ENCODE measurements around the gene BUD31. TPM values are rescaled to one million over a fixed set of nuclear protein-coding genes. Genes with fewer than 3 reads are reported as not detected.

BUD31 gene
- total and polyA plus RNA-seq, 9 of the 15 experiments (the other 6 are each of a cell fraction or from before 2014, with no cell fraction given), result 105 to 342 (median 247) TPM

DNA sequence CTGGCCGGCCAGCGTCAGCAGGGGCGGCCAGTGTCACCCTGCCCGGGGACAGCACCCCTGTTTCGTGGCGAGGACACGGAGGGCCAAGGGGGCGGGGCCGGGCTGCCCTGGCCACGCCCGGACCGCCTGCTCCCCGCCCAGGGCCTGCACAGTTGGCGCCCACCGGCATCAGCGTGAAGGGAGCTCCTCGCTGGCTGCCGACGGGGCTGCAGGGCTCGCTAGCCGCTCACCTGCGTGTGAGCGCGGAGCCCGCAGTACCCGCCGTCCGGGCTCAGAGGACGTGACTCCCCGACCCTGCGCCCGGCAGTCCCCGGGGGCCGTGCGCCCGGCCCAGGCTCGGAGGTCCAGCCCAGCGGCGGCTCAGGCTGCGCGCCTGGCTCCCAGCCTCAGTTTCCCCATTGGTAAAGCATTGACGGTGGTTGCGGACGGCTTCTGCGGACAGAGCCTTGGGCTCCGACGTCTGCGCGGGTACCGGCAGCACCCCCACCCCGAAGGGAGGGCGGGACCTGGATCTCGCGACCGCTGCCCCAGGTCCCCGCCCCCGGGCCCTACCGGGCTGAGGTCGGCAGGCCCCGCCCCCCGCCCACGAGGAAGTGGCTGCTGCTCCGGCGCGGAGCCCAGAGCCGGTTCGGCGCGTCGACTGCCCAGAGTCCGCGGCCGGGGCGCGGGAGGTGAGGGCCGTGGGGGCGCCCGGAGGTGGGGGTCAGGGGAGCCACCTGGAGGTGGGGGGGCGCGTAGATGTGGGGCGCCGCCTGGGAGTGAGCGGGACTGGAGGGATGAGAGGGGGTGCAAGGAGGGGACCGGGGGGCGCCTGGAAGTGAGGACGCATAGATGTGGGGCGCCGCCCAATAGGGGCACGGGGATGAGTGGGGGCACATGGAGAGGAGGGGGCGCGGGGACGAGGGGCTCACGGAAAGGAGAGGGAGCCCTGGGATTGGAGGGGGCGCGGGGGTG, 34.4 kb upstream of the BUD31 start, which contains the start of gene ARPC1B (continued):
- TF ChIP-seq ELF1 (tag; IDR thresholded peaks at IDR 0.05) (peak; percentile 63; the same call in 1 of the 2 replicates), ETS2 (tag; IDR thresholded peaks at IDR 0.05; ENCODE audit: borderline replicate concordance, poor library complexity, severe bottlenecking) (no peak), ZNF124 (CRISPR knock-in tag; IDR thresholded peaks at IDR 0.05) (no peak), RBM22 (IDR thresholded peaks at IDR 0.05; ENCODE audit: low read depth, low read length, poor library complexity, severe bottlenecking) (peak; percentile 50), TAF1 (IDR thresholded peaks at IDR 0.05; ENCODE audit: control insufficient read depth, extremely low read depth, insufficient read depth, low read length, severe bottlenecking) (peak; percentile 93)
- TF ChIP-seq, protein P1, sequence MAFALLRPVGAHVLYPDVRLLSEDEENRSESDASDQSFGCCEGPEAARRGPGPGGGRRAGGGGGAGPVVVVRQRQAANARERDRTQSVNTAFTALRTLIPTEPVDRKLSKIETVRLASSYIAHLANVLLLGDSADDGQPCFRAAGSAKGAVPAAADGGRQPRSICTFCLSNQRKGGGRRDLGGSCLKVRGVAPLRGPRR (CRISPR knock-in tag; IDR thresholded peaks at IDR 0.05), result no peak
- TF ChIP-seq, protein P2, sequence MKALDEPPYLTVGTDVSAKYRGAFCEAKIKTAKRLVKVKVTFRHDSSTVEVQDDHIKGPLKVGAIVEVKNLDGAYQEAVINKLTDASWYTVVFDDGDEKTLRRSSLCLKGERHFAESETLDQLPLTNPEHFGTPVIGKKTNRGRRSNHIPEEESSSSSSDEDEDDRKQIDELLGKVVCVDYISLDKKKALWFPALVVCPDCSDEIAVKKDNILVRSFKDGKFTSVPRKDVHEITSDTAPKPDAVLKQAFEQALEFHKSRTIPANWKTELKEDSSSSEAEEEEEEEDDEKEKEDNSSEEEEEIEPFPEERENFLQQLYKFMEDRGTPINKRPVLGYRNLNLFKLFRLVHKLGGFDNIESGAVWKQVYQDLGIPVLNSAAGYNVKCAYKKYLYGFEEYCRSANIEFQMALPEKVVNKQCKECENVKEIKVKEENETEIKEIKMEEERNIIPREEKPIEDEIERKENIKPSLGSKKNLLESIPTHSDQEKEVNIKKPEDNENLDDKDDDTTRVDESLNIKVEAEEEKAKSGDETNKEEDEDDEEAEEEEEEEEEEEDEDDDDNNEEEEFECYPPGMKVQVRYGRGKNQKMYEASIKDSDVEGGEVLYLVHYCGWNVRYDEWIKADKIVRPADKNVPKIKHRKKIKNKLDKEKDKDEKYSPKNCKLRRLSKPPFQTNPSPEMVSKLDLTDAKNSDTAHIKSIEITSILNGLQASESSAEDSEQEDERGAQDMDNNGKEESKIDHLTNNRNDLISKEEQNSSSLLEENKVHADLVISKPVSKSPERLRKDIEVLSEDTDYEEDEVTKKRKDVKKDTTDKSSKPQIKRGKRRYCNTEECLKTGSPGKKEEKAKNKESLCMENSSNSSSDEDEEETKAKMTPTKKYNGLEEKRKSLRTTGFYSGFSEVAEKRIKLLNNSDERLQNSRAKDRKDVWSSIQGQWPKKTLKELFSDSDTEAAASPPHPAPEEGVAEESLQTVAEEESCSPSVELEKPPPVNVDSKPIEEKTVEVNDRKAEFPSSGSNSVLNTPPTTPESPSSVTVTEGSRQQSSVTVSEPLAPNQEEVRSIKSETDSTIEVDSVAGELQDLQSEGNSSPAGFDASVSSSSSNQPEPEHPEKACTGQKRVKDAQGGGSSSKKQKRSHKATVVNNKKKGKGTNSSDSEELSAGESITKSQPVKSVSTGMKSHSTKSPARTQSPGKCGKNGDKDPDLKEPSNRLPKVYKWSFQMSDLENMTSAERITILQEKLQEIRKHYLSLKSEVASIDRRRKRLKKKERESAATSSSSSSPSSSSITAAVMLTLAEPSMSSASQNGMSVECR (CRISPR knock-in tag; IDR thresholded peaks at IDR 0.05), result 0 out of 2 replicates have a peak, but pooled peaks have one; percentile 55
- TF ChIP-seq, protein P3, sequence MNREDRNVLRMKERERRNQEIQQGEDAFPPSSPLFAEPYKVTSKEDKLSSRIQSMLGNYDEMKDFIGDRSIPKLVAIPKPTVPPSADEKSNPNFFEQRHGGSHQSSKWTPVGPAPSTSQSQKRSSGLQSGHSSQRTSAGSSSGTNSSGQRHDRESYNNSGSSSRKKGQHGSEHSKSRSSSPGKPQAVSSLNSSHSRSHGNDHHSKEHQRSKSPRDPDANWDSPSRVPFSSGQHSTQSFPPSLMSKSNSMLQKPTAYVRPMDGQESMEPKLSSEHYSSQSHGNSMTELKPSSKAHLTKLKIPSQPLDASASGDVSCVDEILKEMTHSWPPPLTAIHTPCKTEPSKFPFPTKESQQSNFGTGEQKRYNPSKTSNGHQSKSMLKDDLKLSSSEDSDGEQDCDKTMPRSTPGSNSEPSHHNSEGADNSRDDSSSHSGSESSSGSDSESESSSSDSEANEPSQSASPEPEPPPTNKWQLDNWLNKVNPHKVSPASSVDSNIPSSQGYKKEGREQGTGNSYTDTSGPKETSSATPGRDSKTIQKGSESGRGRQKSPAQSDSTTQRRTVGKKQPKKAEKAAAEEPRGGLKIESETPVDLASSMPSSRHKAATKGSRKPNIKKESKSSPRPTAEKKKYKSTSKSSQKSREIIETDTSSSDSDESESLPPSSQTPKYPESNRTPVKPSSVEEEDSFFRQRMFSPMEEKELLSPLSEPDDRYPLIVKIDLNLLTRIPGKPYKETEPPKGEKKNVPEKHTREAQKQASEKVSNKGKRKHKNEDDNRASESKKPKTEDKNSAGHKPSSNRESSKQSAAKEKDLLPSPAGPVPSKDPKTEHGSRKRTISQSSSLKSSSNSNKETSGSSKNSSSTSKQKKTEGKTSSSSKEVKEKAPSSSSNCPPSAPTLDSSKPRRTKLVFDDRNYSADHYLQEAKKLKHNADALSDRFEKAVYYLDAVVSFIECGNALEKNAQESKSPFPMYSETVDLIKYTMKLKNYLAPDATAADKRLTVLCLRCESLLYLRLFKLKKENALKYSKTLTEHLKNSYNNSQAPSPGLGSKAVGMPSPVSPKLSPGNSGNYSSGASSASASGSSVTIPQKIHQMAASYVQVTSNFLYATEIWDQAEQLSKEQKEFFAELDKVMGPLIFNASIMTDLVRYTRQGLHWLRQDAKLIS (CRISPR knock-in tag; IDR thresholded peaks at IDR 0.05), result peak; percentile 57; the same call in 1 of the 2 replicates
- TF ChIP-seq, protein P4, sequence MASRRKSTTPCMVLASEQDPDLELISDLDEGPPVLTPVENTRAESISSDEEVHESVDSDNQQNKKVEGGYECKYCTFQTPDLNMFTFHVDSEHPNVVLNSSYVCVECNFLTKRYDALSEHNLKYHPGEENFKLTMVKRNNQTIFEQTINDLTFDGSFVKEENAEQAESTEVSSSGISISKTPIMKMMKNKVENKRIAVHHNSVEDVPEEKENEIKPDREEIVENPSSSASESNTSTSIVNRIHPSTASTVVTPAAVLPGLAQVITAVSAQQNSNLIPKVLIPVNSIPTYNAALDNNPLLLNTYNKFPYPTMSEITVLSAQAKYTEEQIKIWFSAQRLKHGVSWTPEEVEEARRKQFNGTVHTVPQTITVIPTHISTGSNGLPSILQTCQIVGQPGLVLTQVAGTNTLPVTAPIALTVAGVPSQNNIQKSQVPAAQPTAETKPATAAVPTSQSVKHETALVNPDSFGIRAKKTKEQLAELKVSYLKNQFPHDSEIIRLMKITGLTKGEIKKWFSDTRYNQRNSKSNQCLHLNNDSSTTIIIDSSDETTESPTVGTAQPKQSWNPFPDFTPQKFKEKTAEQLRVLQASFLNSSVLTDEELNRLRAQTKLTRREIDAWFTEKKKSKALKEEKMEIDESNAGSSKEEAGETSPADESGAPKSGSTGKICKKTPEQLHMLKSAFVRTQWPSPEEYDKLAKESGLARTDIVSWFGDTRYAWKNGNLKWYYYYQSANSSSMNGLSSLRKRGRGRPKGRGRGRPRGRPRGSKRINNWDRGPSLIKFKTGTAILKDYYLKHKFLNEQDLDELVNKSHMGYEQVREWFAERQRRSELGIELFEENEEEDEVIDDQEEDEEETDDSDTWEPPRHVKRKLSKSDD (conservative IDR thresholded peaks at IDR 0.05; ENCODE audit: low read length), result no peak
- TF ChIP-seq, protein P5, sequence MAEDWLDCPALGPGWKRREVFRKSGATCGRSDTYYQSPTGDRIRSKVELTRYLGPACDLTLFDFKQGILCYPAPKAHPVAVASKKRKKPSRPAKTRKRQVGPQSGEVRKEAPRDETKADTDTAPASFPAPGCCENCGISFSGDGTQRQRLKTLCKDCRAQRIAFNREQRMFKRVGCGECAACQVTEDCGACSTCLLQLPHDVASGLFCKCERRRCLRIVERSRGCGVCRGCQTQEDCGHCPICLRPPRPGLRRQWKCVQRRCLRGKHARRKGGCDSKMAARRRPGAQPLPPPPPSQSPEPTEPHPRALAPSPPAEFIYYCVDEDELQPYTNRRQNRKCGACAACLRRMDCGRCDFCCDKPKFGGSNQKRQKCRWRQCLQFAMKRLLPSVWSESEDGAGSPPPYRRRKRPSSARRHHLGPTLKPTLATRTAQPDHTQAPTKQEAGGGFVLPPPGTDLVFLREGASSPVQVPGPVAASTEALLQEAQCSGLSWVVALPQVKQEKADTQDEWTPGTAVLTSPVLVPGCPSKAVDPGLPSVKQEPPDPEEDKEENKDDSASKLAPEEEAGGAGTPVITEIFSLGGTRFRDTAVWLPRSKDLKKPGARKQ (CRISPR knock-in tag; IDR thresholded peaks at IDR 0.05), result no peak
